GM12874 (cell line): Measurements from ENCODE around the gene ELP4.

Source experiments
- CTCF ChIP-seq: IDR thresholded peaks from 2 replicates; pipeline ENCODE4 v1.5.1; 2011; ENCODE audit warnings: low read depth, mild to moderate bottlenecking, control low read depth, low read length, moderate library complexity; ENCODE audit not compliant: insufficient read depth

The ELP4 gene

GRCh38 chr11:31509429-31510345 lies at the start of gene ELP4, which contains the start of gene IMMP1L:
Gene ELP4, plus strand, starts transcription at chr11:31509767. Its CDS starts 18 bp downstream, at chr11:31509785.
Gene IMMP1L, minus strand, starts transcription at chr11:31509622. Its CDS starts 46,346 bp downstream, at chr11:31463276.
- TF ChIP-seq CTCF = no peak

- no peak for TF ChIP-seq CTCF
Observed at GRCh38 chr11:31464436-31464835, 45.1 kb upstream of the ELP4 start.

- TF ChIP-seq CTCF = no peak
Observed at GRCh38 chr11:31474083-31474482, 35.5 kb upstream of the ELP4 start.

GRCh38 chr11:31477528-31478222 lies 31.9 kb upstream of the ELP4 start:
- TF ChIP-seq CTCF = no peak

DNA sequence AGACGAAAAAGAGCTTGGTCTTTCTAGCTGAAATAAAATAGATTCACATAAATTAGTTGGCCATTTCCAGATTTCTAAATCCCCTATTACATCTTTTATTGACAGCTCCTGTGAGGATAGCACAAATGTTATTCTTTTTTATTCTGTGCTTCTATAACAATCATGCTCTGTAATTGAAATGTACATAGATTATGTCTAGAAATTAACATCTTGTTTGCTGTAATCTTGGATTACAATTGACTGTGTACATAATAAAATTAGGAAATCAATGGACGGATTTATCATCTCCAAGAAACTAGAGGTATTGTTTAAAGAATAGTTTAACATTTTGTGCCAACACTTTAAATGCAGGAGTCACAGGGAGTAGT lies 31.4 kb upstream of the ELP4 start:
- no peak for TF ChIP-seq CTCF

GRCh38 chr11:31479066-31479465 lies 30.5 kb upstream of the ELP4 start:
- no peak for TF ChIP-seq CTCF

GRCh38 chr11:31480930-31481329 lies 28.6 kb upstream of the ELP4 start:
- TF ChIP-seq CTCF = no peak
